Activated CD4-positive, CD25-positive, alpha-beta regulatory T cell treated with anti-CD3 and anti-CD28 coated beads, Interleukin-2, amount 50 U/mL, for 72 hours (primary cell): ENCODE data around the gene MASP2.
"Not testable (repeated sequence)": the region's sequence is repeated elsewhere in the genome, so short reads cannot be mapped to it uniquely, and the experiment has no call there.

Experiments
- DNase-seq: peaks from one replicate; pipeline ENCODE4 v3.0.0; 2021

Gene MASP2

GRCh38 chr1:11046625-11047365 is at the start of gene MASP2:
TSS of gene MASP2 (minus strand) at chr1:11047239. CDS start at chr1:11047207, 32 bp downstream.
- peak; percentile 23 for DNase-seq

GRCh38 chr1:11083784-11084183 is 36.7 kb upstream of the MASP2 start:
- not testable (repeated sequence) for DNase-seq

- no peak for DNase-seq
These were observed 33.9 kb upstream of the MASP2 start for GRCh38 chr1:11080931-11081330.

GRCh38 chr1:11078631-11079030 is 31.6 kb upstream of the MASP2 start:
- no peak for DNase-seq

GRCh38 chr1:11073398-11073797 is 26.4 kb upstream of the MASP2 start:
- DNase-seq = not testable (repeated sequence)

- no peak for DNase-seq
These were observed 25.3 kb upstream of the MASP2 start for GRCh38 chr1:11072216-11072917.

GRCh38 chr1:11071463-11072215 is 24.6 kb upstream of the MASP2 start:
- DNase-seq = no peak

GRCh38 chr1:11070876-11071275 is 23.8 kb upstream of the MASP2 start:
- DNase-seq = no peak

- no peak for DNase-seq
These were observed 21.8 kb upstream of the MASP2 start for GRCh38 chr1:11068600-11069473.

GRCh38 chr1:11067716-11068599 is 20.9 kb upstream of the MASP2 start:
- DNase-seq = no peak

- no peak for DNase-seq
These were observed 18.8 kb upstream of the MASP2 start for GRCh38 chr1:11065796-11066195.

- DNase-seq = no peak
These were observed 17.9 kb upstream of the MASP2 start for GRCh38 chr1:11064942-11065341.

- DNase-seq = peak; percentile 12
These were observed 17.0 kb upstream of the MASP2 start for GRCh38 chr1:11063937-11064537.

GRCh38 chr1:11062965-11063401 is 15.9 kb upstream of the MASP2 start:
- DNase-seq = peak; percentile 31

- peak; percentile 17 for DNase-seq
These were observed 14.8 kb upstream of the MASP2 start for GRCh38 chr1:11061652-11062365.

- peak; percentile 95 for DNase-seq
These were observed 13.2 kb upstream of the MASP2 start, which contains the start of gene SRM for GRCh38 chr1:11059968-11060830. TSS of gene SRM (minus strand) at chr1:11060018. CDS start at chr1:11059943, 75 bp downstream.

- no peak for DNase-seq
These were observed 12.3 kb upstream of the MASP2 start for GRCh38 chr1:11059155-11059967.

- no peak for DNase-seq
These were observed 11.6 kb upstream of the MASP2 start for GRCh38 chr1:11058595-11059154.
